ENCODE measurements around the gene HERC2. TPM values are rescaled to one million over a fixed set of nuclear protein-coding genes. Genes with fewer than 3 reads are reported as not detected.

HERC2 gene
- total and polyA plus RNA-seq, 9 of the 15 experiments (the other 6 are each of a cell fraction or from before 2014, with no cell fraction given) = 10.6 to 84.0 (median 42.6) TPM

- TF ChIP-seq, protein P1, sequence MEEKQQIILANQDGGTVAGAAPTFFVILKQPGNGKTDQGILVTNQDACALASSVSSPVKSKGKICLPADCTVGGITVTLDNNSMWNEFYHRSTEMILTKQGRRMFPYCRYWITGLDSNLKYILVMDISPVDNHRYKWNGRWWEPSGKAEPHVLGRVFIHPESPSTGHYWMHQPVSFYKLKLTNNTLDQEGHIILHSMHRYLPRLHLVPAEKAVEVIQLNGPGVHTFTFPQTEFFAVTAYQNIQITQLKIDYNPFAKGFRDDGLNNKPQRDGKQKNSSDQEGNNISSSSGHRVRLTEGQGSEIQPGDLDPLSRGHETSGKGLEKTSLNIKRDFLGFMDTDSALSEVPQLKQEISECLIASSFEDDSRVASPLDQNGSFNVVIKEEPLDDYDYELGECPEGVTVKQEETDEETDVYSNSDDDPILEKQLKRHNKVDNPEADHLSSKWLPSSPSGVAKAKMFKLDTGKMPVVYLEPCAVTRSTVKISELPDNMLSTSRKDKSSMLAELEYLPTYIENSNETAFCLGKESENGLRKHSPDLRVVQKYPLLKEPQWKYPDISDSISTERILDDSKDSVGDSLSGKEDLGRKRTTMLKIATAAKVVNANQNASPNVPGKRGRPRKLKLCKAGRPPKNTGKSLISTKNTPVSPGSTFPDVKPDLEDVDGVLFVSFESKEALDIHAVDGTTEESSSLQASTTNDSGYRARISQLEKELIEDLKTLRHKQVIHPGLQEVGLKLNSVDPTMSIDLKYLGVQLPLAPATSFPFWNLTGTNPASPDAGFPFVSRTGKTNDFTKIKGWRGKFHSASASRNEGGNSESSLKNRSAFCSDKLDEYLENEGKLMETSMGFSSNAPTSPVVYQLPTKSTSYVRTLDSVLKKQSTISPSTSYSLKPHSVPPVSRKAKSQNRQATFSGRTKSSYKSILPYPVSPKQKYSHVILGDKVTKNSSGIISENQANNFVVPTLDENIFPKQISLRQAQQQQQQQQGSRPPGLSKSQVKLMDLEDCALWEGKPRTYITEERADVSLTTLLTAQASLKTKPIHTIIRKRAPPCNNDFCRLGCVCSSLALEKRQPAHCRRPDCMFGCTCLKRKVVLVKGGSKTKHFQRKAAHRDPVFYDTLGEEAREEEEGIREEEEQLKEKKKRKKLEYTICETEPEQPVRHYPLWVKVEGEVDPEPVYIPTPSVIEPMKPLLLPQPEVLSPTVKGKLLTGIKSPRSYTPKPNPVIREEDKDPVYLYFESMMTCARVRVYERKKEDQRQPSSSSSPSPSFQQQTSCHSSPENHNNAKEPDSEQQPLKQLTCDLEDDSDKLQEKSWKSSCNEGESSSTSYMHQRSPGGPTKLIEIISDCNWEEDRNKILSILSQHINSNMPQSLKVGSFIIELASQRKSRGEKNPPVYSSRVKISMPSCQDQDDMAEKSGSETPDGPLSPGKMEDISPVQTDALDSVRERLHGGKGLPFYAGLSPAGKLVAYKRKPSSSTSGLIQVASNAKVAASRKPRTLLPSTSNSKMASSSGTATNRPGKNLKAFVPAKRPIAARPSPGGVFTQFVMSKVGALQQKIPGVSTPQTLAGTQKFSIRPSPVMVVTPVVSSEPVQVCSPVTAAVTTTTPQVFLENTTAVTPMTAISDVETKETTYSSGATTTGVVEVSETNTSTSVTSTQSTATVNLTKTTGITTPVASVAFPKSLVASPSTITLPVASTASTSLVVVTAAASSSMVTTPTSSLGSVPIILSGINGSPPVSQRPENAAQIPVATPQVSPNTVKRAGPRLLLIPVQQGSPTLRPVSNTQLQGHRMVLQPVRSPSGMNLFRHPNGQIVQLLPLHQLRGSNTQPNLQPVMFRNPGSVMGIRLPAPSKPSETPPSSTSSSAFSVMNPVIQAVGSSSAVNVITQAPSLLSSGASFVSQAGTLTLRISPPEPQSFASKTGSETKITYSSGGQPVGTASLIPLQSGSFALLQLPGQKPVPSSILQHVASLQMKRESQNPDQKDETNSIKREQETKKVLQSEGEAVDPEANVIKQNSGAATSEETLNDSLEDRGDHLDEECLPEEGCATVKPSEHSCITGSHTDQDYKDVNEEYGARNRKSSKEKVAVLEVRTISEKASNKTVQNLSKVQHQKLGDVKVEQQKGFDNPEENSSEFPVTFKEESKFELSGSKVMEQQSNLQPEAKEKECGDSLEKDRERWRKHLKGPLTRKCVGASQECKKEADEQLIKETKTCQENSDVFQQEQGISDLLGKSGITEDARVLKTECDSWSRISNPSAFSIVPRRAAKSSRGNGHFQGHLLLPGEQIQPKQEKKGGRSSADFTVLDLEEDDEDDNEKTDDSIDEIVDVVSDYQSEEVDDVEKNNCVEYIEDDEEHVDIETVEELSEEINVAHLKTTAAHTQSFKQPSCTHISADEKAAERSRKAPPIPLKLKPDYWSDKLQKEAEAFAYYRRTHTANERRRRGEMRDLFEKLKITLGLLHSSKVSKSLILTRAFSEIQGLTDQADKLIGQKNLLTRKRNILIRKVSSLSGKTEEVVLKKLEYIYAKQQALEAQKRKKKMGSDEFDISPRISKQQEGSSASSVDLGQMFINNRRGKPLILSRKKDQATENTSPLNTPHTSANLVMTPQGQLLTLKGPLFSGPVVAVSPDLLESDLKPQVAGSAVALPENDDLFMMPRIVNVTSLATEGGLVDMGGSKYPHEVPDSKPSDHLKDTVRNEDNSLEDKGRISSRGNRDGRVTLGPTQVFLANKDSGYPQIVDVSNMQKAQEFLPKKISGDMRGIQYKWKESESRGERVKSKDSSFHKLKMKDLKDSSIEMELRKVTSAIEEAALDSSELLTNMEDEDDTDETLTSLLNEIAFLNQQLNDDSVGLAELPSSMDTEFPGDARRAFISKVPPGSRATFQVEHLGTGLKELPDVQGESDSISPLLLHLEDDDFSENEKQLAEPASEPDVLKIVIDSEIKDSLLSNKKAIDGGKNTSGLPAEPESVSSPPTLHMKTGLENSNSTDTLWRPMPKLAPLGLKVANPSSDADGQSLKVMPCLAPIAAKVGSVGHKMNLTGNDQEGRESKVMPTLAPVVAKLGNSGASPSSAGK (IDR thresholded peaks at IDR 0.05) = no peak
Measured at GRCh38 chr15:28100516-28101195, 221.3 kb downstream of the HERC2 start (continued).
